PC-3 (cell line): Measurements from ENCODE around the gene ARHGEF28.

Experiments
- EZH2 ChIP-seq: fragments of 300-600 bp; sonication (generic); IDR thresholded peaks from one replicate; pipeline ENCODE4 v1.6.1; 2017; ENCODE audit warnings: antibody characterized with exemption, mild to moderate bottlenecking, low read length; ENCODE audit not compliant: unreplicated experiment
- TF ChIP-seq, protein P1 (sequence below): fragments of 300-600 bp; sonication (generic); conservative IDR thresholded peaks from 2 replicates; pipeline ENCODE4 v1.5.1; 2017; ENCODE audit warnings: antibody characterized with exemption, low read depth, mild to moderate bottlenecking, low read length

GRCh38 chr5:73605223-73606087, 20.5 kb upstream of the ARHGEF28 start:
- no peak for TF ChIP-seq EZH2
- TF ChIP-seq, protein P1, sequence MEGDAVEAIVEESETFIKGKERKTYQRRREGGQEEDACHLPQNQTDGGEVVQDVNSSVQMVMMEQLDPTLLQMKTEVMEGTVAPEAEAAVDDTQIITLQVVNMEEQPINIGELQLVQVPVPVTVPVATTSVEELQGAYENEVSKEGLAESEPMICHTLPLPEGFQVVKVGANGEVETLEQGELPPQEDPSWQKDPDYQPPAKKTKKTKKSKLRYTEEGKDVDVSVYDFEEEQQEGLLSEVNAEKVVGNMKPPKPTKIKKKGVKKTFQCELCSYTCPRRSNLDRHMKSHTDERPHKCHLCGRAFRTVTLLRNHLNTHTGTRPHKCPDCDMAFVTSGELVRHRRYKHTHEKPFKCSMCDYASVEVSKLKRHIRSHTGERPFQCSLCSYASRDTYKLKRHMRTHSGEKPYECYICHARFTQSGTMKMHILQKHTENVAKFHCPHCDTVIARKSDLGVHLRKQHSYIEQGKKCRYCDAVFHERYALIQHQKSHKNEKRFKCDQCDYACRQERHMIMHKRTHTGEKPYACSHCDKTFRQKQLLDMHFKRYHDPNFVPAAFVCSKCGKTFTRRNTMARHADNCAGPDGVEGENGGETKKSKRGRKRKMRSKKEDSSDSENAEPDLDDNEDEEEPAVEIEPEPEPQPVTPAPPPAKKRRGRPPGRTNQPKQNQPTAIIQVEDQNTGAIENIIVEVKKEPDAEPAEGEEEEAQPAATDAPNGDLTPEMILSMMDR, result no peak
